ENCODE measurements around the gene S100PBP. TPM values are rescaled to one million over a fixed set of nuclear protein-coding genes. Genes with fewer than 3 reads are reported as not detected.
"Not testable (repeated sequence)": the region's sequence is repeated elsewhere in the genome, so short reads cannot be mapped to it uniquely, and the experiment has no call there.

S100PBP gene
- total RNA-seq, 1 experiment from 2014 or later = 33.7 TPM

- DNase-seq (ENCODE audit: low read depth) = no peak
These were observed 32.6 kb upstream of the S100PBP start for GRCh38 chr1:32784817-32785216.

- no peak for DNase-seq (ENCODE audit: low read depth)
These were observed 30.6 kb upstream of the S100PBP start for GRCh38 chr1:32786856-32787255.

GRCh38 chr1:32789356-32789755 is 28.1 kb upstream of the S100PBP start:
- peak; percentile 85 for DNase-seq (ENCODE audit: low read depth)

- DNase-seq (ENCODE audit: low read depth) = peak; percentile 35
These were observed 25.6 kb upstream of the S100PBP start for GRCh38 chr1:32791881-32792280.

GRCh38 chr1:32795763-32796162 is 21.7 kb upstream of the S100PBP start:
- peak; percentile 70 for DNase-seq (ENCODE audit: low read depth)

- DNase-seq (ENCODE audit: low read depth) = no peak
These were observed 20.0 kb upstream of the S100PBP start for GRCh38 chr1:32797456-32797855.

- peak; percentile 41 for DNase-seq (ENCODE audit: low read depth)
These were observed 19.3 kb upstream of the S100PBP start for GRCh38 chr1:32798191-32798590.

GRCh38 chr1:32798679-32799416 is 18.6 kb upstream of the S100PBP start:
- no peak for DNase-seq (ENCODE audit: low read depth)

GRCh38 chr1:32801096-32801715 is 16.2 kb upstream of the S100PBP start:
- peak; percentile 42 for DNase-seq (ENCODE audit: low read depth)

- DNase-seq (ENCODE audit: low read depth) = not testable (repeated sequence)
These were observed 13.0 kb upstream of the S100PBP start for GRCh38 chr1:32804460-32804859.

GRCh38 chr1:32806290-32806689 is 11.2 kb upstream of the S100PBP start:
- no peak for DNase-seq (ENCODE audit: low read depth)

- DNase-seq (ENCODE audit: low read depth) = no peak
These were observed 10.4 kb upstream of the S100PBP start for GRCh38 chr1:32806910-32807523.

- no peak for DNase-seq (ENCODE audit: low read depth)
These were observed 8.9 kb upstream of the S100PBP start for GRCh38 chr1:32808580-32808979.

GRCh38 chr1:32810358-32810757 is 7.1 kb upstream of the S100PBP start:
- DNase-seq (ENCODE audit: low read depth) = no peak

GRCh38 chr1:32811265-32811664 is 6.2 kb upstream of the S100PBP start:
- DNase-seq (ENCODE audit: low read depth) = no peak

- DNase-seq (ENCODE audit: low read depth) = no peak
These were observed 5.5 kb upstream of the S100PBP start for GRCh38 chr1:32811917-32812316.

GRCh38 chr1:32813941-32814739 is 3.3 kb upstream of the S100PBP start:
- peak; percentile 59 for DNase-seq (ENCODE audit: low read depth)

GRCh38 chr1:32816676-32817158 is 736 bp upstream of the S100PBP start:
- DNase-seq (ENCODE audit: low read depth) = peak; percentile 44

GRCh38 chr1:32817815-32818786 is 648 bp downstream of the S100PBP start:
- peak; percentile 67 for DNase-seq (ENCODE audit: low read depth)

- no peak for DNase-seq (ENCODE audit: low read depth)
These were observed 1.5 kb downstream of the S100PBP start for GRCh38 chr1:32818804-32819541.

All from LHCN-M2 (cell line).